GM23338 (cell line): Measurements from ENCODE around the gene IGF2. TPM values are rescaled to one million over a fixed set of nuclear protein-coding genes. Genes with fewer than 3 reads are reported as not detected.

Experiments used
- ATAC-seq: fragments of 200-7000 bp; cut with Tn5 transposase; 3 replicates; pipeline ENCODE4 v1.9.1; 2020
- DNase-seq: peaks from one replicate; pipeline ENCODE4 v3.0.0-alpha.2; 2015; ENCODE audit warnings: low spot score
- H2AFZ ChIP-seq: fragments of 200-600 bp; sonication (generic); 2 replicates; pipeline ENCODE4 v1.8.0; 2016; ENCODE audit warnings: antibody characterized with exemption, mild to moderate bottlenecking, moderate library complexity
- H3F3A ChIP-seq: fragments of 200-600 bp; sonication (generic); replicated peaks from 2 replicates; pipeline ENCODE4 v1.8.0; 2017; ENCODE audit warnings: antibody characterized with exemption, mixed run types, low read depth
- H3K27ac ChIP-seq: fragments of 200-600 bp; sonication (generic); 2 replicates; pipeline ENCODE4 v1.6.1; 2016; ENCODE audit warnings: low read depth
- H3K27me3 ChIP-seq: fragments of 200-600 bp; sonication (generic); 2 replicates; pipeline ENCODE4 v1.8.0; 2016; ENCODE audit warnings: mild to moderate bottlenecking, mixed run types, moderate library complexity; ENCODE audit not compliant: insufficient read depth
- H3K36me3 ChIP-seq: fragments of 200-600 bp; sonication (generic); 2 replicates; pipeline ENCODE4 v1.8.0; 2016; ENCODE audit warnings: mild to moderate bottlenecking; ENCODE audit not compliant: insufficient read depth
- H3K4me1 ChIP-seq: fragments of 200-600 bp; sonication (generic); 2 replicates; pipeline ENCODE4 v1.8.0; 2016; ENCODE audit warnings: mild to moderate bottlenecking, moderate library complexity; ENCODE audit not compliant: insufficient read depth
- H3K4me2 ChIP-seq: fragments of 200-600 bp; sonication (generic); 2 replicates; pipeline ENCODE4 v1.7.1; 2017; ENCODE audit warnings: mixed run types
- H3K4me3 ChIP-seq: fragments of 200-600 bp; sonication (generic); 2 replicates; pipeline ENCODE4 v1.6.1; 2016; ENCODE audit warnings: mixed run types
- H3K79me2 ChIP-seq: fragments of 200-600 bp; sonication (generic); replicated peaks from 2 replicates; pipeline ENCODE4 v1.8.0; 2017; ENCODE audit warnings: mild to moderate bottlenecking; ENCODE audit not compliant: insufficient read depth
- H3K9me2 ChIP-seq: fragments of 200-600 bp; sonication (generic); 2 replicates; pipeline ENCODE4 v1.8.0; 2017; ENCODE audit not compliant: insufficient read depth
- H4K20me1 ChIP-seq: fragments of 200-600 bp; sonication (generic); replicated peaks from 2 replicates; pipeline ENCODE4 v1.8.0; 2017; ENCODE audit warnings: mild to moderate bottlenecking; ENCODE audit not compliant: insufficient read depth
- H3K27ac Mint-ChIP-seq: 2 replicates; pipeline ENCODE4 v1.8.0; 2020; ENCODE audit warnings: inconsistent platforms, mild to moderate bottlenecking, moderate library complexity, mixed read lengths
- H3K27me3 Mint-ChIP-seq: 3 replicates; pipeline ENCODE4 v1.8.0; 2022; ENCODE audit warnings: low read depth, mild to moderate bottlenecking, moderate library complexity, mixed read lengths, inconsistent platforms; ENCODE audit not compliant: insufficient read depth, poor library complexity
- H3K36me3 Mint-ChIP-seq: 3 replicates; pipeline ENCODE4 v1.8.0; 2021; ENCODE audit warnings: low read depth, mild to moderate bottlenecking, inconsistent platforms, moderate library complexity, mixed read lengths
- H3K4me1 Mint-ChIP-seq: 3 replicates; pipeline ENCODE4 v1.8.0; 2020; ENCODE audit warnings: mild to moderate bottlenecking, inconsistent platforms, mixed read lengths
- H3K4me3 Mint-ChIP-seq: 3 replicates; pipeline ENCODE4 v1.8.0; 2021; ENCODE audit warnings: moderate library complexity, mild to moderate bottlenecking, inconsistent platforms, mixed read lengths
- H3K9me3 Mint-ChIP-seq: 3 replicates; pipeline ENCODE4 v1.8.0; 2020; ENCODE audit warnings: moderate library complexity, mild to moderate bottlenecking, inconsistent platforms, mixed read lengths
- EZH2 ChIP-seq: fragments of 200-600 bp; sonication (generic); IDR thresholded peaks from one replicate; pipeline ENCODE4 v1.8.0; 2017; ENCODE audit warnings: antibody characterized with exemption, mild to moderate bottlenecking, low read depth; ENCODE audit not compliant: unreplicated experiment
- polyA plus RNA-seq: library from polyadenylated mRNA; unstranded; fragments of >200 nt; fragmentation: Nextera tagmentation; extraction: Ambion mirVana; gene quantifications from 2 replicates; pipeline ENCODE4 v1.2.1, GENCODE V29; 2016
- total RNA-seq: library from RNA; depleted of rRNA; stranded (reverse); fragments of >200 nt; shearing (Covaris generic); gene quantifications from 2 replicates; pipeline ENCODE4 v1.2.3, GENCODE V29; 2014
- TF ChIP-seq, protein P1 (sequence below), 2 experiments: fragments of 200-600 bp in 1 of 2; sonication (generic) in 1 of 2; conservative IDR thresholded peaks; 2 replicates each; pipeline versions ENCODE4 v1.5.1 to v1.6.1; 2016 to 2017; ENCODE audit warnings: antibody characterized with exemption in 2 of 2, low read depth in 2 of 2, mild to moderate bottlenecking in 2 of 2, moderate library complexity in 1 of 2
- TF ChIP-seq, protein P2 (sequence below): fragments of 250-450 bp; sonication (Bioruptor Pico); IDR thresholded peaks from 2 replicates; pipeline ENCODE4 v1.5.0; 2020; ENCODE audit warnings: mild to moderate bottlenecking, moderate library complexity

IGF2 gene
- total and polyA plus RNA-seq, 2 experiments from 2014 or later, result 1.4 to 4.0 TPM

DNA sequence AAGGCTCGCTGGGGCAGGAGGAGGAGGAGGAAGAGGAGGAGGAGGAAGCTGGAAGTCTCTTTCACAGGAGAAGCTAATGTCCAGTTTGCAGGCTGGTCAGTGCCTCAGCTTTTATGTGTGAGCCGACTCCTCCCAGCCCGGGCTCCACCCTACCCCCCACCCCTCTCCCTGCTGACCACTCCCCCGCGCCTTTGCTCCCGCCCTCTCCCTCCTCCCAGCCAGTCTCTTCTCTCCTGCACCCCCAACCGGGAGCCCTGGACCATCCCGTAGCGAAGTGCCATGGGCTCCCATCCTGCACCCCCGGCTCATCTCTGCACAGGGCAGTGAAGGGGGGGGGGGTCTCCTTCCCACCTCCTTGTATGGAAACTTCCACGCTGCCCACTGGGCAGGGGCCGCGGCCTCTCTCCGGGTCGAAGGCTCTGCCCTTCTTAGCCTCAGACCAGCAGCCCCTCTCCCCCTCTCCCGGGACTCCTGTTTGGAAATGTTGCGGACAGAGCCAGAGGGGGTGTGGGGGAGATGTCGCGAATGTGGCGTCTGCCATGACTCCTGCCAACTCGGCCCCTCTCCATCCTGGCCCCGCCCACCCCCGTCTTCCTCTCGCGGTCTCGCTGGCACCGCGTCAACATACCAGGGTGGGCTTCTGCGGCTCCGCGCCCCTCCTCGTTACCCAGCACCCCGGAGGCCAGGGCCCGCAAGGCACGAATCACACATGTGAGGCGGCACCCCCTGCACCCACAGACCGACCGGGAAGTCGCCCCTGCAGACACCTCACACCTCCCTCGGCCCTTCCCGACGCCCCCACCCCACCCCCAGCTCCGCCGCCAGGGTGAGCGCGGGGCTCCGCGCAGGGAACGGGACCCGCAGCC is 1.8 kb downstream of the IGF2 start:
- DNase-seq (peak; percentile 82), ATAC-seq (peak; percentile 47)
- Mint-ChIP-seq H3K4me3 (peak overlapping the region; percentile 62), H3K27me3 (peaks cover 69% of the 10 kb centered on the region), H3K4me1 (peaks cover 9% of the 10 kb centered on the region; the same call in 2 of the 3 replicates), H3K27ac (no peak overlapping the region), H3K36me3 (no peaks in the 10 kb centered on the region), H3K9me3 (peaks cover 6% of the 10 kb centered on the region; the same call in 1 of the 3 replicates)
- Histone ChIP-seq H3K4me3 (peak overlapping the region; percentile 59), H3K79me2 (no peaks in the 10 kb centered on the region), H3K9me2 (no peaks in the 10 kb centered on the region), H4K20me1 (peaks cover 13% of the 10 kb centered on the region), H3K4me2 (peak overlapping the region; percentile 96), H3K4me1 (peaks cover 13% of the 10 kb centered on the region; the same call in 1 of the 2 replicates), H3K36me3 (no peaks in the 10 kb centered on the region), H3K27me3 (peaks cover 69% of the 10 kb centered on the region), H2AFZ (peak overlapping the region; percentile 76), H3K27ac (no peak overlapping the region), H3F3A (no peaks in the 10 kb centered on the region)
- TF ChIP-seq, protein P1, sequence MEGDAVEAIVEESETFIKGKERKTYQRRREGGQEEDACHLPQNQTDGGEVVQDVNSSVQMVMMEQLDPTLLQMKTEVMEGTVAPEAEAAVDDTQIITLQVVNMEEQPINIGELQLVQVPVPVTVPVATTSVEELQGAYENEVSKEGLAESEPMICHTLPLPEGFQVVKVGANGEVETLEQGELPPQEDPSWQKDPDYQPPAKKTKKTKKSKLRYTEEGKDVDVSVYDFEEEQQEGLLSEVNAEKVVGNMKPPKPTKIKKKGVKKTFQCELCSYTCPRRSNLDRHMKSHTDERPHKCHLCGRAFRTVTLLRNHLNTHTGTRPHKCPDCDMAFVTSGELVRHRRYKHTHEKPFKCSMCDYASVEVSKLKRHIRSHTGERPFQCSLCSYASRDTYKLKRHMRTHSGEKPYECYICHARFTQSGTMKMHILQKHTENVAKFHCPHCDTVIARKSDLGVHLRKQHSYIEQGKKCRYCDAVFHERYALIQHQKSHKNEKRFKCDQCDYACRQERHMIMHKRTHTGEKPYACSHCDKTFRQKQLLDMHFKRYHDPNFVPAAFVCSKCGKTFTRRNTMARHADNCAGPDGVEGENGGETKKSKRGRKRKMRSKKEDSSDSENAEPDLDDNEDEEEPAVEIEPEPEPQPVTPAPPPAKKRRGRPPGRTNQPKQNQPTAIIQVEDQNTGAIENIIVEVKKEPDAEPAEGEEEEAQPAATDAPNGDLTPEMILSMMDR (conservative IDR thresholded peaks at IDR 0.05; ENCODE audit: low read depth in 2 of 2), result no peak
- TF ChIP-seq EZH2, result peak; percentile 42
- TF ChIP-seq, protein P2, sequence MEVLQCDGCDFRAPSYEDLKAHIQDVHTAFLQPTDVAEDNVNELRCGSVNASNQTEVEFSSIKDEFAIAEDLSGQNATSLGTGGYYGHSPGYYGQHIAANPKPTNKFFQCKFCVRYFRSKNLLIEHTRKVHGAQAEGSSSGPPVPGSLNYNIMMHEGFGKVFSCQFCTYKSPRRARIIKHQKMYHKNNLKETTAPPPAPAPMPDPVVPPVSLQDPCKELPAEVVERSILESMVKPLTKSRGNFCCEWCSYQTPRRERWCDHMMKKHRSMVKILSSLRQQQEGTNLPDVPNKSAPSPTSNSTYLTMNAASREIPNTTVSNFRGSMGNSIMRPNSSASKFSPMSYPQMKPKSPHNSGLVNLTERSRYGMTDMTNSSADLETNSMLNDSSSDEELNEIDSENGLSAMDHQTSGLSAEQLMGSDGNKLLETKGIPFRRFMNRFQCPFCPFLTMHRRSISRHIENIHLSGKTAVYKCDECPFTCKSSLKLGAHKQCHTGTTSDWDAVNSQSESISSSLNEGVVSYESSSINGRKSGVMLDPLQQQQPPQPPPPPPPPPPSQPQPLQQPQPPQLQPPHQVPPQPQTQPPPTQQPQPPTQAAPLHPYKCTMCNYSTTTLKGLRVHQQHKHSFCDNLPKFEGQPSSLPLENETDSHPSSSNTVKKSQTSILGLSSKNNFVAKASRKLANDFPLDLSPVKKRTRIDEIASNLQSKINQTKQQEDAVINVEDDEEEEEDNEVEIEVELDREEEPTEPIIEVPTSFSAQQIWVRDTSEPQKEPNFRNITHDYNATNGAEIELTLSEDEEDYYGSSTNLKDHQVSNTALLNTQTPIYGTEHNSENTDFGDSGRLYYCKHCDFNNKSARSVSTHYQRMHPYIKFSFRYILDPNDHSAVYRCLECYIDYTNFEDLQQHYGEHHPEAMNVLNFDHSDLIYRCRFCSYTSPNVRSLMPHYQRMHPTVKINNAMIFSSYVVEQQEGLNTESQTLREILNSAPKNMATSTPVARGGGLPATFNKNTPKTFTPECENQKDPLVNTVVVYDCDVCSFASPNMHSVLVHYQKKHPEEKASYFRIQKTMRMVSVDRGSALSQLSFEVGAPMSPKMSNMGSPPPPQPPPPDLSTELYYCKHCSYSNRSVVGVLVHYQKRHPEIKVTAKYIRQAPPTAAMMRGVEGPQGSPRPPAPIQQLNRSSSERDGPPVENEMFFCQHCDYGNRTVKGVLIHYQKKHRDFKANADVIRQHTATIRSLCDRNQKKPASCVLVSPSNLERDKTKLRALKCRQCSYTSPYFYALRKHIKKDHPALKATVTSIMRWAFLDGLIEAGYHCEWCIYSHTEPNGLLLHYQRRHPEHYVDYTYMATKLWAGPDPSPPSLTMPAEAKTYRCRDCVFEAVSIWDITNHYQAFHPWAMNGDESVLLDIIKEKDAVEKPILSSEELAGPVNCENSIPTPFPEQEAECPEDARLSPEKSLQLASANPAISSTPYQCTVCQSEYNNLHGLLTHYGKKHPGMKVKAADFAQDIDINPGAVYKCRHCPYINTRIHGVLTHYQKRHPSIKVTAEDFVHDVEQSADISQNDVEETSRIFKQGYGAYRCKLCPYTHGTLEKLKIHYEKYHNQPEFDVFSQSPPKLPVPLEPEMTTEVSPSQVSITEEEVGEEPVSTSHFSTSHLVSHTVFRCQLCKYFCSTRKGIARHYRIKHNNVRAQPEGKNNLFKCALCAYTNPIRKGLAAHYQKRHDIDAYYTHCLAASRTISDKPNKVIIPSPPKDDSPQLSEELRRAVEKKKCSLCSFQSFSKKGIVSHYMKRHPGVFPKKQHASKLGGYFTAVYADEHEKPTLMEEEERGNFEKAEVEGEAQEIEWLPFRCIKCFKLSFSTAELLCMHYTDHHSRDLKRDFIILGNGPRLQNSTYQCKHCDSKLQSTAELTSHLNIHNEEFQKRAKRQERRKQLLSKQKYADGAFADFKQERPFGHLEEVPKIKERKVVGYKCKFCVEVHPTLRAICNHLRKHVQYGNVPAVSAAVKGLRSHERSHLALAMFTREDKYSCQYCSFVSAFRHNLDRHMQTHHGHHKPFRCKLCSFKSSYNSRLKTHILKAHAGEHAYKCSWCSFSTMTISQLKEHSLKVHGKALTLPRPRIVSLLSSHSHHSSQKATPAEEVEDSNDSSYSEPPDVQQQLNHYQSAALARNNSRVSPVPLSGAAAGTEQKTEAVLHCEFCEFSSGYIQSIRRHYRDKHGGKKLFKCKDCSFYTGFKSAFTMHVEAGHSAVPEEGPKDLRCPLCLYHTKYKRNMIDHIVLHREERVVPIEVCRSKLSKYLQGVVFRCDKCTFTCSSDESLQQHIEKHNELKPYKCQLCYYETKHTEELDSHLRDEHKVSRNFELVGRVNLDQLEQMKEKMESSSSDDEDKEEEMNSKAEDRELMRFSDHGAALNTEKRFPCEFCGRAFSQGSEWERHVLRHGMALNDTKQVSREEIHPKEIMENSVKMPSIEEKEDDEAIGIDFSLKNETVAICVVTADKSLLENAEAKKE, result no peak
